Germinal center (tissue), 1 donor: Measurements from ENCODE around the gene FIGN.

Experiments
- DNase-seq: peaks from one replicate; pipeline ENCODE4 v3.0.0; 2012; ENCODE audit warnings: mixed read lengths, low spot score

The FIGN gene

DNA sequence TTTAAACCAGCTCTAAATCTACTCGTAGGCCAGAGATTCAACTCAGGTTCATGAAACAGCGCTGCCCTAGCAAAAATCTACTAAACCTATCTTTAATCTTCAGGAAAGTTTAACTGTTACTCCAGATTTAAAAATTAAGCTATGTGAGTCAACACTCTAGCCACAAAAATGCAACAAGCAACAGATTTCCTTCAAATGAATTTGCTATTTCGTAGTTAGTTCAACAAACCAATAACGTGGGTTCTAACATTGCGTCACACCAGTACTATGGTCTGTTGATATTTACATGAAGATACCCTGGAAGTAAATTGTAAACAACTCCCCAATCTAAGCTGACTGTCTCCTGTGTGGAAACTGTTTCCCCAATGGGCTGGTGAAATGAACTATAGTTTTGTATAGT lies 71.2 kb downstream of the FIGN start:
- no peak for DNase-seq

GRCh38 chr2:163662141-163662780 lies 73.5 kb downstream of the FIGN start:
- DNase-seq: no peak

DNA sequence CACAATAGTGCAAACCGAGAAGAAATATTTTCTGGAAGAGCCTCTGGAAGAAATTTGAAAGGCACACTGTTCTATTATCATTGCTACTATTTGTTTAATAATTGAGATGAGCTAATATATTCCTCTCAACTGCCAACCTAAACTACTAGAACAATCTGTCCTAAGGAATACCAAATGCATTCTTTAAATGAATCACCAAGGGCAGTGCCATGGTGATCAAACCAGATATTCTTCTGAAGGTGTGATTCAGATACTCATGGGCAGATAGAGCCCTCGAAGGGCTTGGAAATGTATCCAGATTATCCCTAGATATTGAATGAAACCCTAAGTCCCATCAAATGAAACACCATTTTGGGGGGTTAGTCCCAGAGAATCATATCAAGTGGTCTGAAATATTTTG lies 76.6 kb downstream of the FIGN start:
- DNase-seq: no peak

DNA sequence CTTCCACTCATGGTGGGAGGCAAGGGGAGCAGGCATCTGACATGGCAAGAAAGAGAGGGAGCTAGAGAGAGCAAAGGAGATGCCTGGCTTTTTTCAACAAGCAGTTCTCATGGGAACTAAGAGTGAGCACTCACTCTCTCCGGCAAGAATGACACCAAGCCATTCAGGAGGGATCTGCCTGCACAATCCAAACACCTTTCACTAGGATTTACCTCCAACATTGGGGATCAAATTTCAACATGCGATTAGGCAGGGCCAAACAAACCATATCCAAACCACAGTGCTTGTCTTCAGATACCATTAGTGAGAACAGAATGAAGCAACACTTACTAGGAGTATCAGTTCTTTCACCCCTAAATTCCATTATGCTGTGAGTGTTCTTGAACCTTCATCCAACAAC lies 77.3 kb downstream of the FIGN start:
- DNase-seq: no peak

DNA sequence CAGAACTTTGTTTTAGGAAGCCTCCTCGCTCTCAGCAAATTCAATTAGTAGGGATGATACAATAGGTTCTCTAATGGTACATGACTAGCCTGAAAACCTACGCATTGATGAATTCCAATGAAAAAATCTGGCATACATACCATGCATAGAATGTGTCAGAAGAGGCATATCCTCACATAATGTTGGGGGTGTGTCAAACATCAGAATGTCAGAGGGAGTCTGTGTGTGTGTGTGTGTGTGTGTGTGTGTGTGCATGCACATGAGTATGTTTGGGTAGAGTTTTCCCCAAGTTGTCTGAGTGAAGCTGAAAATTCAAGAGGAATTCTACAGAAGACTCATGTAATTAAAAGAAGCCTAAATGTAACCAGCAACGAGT lies 78.5 kb downstream of the FIGN start:
- DNase-seq: no peak

GRCh38 chr2:163656622-163657280 lies 79.1 kb downstream of the FIGN start:
- no peak for DNase-seq

DNA sequence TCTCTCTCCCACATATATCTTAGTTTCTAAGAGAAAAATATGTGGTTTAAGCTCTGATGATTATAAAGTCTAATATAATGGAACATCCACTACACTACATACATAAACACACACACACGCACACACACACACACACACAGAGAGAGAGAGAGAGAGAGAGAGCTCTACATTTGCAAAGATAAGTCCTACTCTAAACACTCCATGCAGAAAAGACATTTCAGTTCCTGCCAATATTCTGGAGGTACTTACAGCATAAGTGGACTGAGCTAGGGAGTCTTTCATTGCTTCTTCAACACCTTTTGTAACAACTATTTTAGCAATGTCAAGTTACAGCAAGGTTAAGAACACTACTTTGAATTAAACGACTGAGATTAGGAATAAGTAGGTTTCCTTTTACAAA lies 80.1 kb downstream of the FIGN start:
- no peak for DNase-seq

DNA sequence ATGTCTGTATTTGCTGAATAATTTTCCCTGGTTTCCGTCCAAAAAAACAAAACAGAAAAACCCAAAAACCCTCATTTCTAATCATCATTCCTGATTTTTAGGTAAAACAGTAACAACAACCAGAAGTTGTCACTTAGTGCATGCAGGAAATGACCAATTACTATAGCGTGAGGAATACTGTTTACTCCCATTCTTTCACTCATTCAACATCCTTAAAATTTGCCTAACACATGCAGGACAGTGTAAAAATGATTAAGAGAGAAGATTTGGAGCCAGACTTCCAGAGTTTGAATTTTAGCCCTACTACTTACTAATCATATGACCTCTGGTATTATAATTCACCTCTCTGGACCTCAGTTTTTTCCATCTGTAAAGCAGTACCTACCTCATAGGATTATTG lies 83.1 kb downstream of the FIGN start:
- DNase-seq: no peak

- no peak for DNase-seq
These were observed 86.7 kb downstream of the FIGN start for GRCh38 chr2:163649080-163649479.

DNA sequence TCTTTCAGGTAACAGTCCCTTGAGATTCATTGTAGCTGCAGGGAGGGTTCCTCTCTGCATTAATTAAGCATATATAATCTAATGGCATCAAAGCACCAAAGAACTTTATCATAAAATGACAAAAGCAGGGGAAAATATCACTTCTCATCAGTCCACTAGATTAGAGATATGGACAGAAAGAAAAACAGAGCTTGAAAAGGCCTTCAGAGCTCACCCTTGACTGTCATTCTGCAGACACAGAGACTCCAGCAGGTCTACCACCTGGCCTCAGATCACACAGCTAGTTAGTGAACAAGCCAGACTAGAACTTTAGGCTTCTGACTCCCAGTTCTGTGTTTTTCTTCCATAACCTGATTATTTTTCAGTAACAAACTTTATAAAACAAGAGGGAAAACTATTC lies 88.5 kb downstream of the FIGN start:
- DNase-seq: no peak

DNA sequence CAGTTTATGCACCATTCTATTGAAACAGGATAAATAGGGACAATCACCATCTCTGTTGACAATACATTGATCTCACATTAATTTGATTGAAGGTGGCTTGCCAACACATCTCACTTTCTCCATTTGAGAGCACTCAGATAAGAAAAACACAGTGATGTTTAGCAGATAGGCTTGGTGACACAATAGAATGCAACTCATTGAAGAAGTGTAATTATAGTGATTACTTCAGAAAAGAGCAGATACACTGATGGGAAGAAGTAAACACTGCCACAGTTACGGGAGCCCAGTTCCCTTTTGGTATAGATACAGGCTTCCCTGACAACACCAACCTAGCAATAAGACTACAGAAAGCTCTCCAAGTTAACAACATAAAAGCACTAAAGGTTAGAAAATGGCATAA lies 89.1 kb downstream of the FIGN start:
- no peak for DNase-seq

GRCh38 chr2:163644238-163644637 lies 91.6 kb downstream of the FIGN start:
- no peak for DNase-seq

GRCh38 chr2:163641986-163642385 lies 93.8 kb downstream of the FIGN start:
- no peak for DNase-seq

DNA sequence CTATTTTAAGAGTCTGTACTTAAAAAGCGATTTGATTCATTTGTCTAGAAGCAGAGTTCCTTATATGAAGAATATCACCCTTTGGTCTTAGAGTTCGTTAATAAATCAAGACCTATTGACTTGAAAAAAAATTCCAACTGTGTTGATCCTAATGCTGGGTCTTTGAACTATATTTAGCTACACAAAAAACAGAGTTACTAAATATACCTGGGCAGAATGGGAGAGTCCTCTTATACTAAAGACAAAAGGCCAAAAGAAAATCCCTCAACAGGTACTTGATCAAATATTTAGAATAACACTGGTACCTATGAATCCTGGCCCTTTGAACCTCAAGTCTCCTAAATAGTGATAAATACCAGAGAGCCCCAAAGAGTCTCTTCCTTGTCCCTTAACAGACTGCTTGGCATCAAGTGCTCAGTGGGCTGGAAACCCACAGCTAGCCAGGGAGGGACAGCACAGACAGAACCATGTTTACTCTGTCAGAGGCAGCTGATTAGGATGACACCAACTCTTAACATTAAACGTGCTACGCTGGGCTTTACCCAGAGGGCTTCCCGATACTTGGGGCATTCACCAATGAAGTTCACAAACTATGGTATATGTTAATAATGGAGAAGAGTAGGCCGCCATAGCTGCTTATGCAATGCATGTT lies 95.1 kb downstream of the FIGN start:
- no peak for DNase-seq

- DNase-seq: no peak
These were observed 97.9 kb downstream of the FIGN start for GRCh38 chr2:163637871-163638270.

GRCh38 chr2:163633291-163633690 lies 102.5 kb downstream of the FIGN start:
- no peak for DNase-seq

DNA sequence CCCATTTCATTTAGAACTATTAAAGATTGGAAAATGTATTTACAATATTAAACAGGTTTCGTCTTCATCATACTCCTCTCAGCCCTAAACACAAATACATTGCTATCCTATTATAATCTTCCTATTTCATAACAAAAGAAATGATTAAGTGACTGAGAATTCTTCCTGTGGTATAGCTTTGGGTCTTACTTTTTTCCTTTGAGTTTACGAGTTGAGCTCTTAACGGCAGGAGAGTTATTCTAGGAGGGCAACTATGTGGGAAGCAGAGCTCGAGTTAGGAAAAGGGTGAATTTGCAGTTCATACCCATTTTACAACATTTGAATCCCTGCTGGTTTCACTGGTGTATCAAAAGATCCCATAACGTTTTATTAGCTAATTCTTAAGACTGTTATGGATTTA lies 105.0 kb downstream of the FIGN start:
- no peak for DNase-seq

DNA sequence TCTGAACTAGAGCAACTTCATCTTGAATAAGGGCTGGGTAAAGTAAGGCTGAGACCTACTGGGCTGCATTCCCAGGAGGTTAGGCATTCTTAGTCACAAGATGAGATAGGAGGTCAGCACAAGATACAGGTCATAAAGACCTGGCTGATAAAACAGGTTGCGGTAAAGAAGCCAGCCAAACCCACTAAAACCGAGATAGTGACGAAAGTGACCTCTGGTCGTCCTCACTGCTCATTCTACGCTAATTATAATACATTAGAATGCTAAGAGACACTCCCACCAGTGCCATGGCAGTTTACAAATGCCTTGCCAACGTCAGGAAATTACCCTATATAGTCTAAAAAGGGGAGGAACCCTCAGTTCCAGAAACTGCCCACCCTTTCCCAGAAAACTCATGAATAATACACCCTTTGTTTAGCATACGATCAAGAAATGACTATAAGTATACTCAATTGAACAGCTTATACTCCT lies 109.1 kb downstream of the FIGN start:
- DNase-seq: no peak

- no peak for DNase-seq
These were observed 109.6 kb downstream of the FIGN start for GRCh38 chr2:163626208-163626607.

GRCh38 chr2:163625632-163626031 lies 110.2 kb downstream of the FIGN start:
- no peak for DNase-seq

- no peak for DNase-seq
These were observed 114.3 kb downstream of the FIGN start for GRCh38 chr2:163621445-163622004.

DNA sequence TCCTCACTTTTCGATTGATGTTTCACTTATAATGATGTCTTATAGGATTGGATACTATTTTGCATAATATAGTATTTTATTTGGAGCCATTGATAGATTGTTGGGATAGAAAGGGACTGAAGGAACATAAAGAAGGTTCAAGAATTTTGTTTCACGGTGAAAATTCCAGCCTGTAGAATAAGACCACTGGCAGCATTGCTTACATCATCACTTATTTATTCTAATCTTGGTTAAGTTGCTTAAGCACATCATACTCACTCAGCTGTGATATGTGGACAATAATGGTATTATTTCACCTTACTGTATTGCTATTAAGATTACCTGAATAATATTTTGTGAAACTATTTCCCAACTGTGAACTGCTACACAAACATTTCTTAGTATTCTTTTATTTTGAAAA lies 118.3 kb downstream of the FIGN start:
- DNase-seq: no peak

DNA sequence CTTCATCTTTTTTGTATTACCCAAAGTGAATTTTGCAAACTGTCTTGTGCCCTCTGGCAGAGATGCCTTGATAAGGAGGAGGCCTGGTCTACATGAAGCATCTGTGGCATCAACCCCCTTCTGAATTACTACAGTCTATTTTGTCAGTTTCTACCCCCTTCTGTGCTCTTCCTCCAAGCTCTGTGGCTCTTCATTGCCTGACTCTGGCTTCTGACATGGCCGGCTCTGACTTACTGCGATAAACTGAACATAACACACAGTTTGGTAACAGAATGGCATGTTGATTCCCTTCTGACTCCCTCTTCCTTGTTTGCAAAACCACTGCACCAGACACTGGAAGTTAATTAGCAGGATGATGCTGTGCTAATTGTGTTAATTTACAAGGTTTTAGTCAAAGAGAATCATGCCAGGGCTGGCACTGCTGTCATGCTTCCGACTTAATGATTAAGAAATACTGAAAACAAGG lies 122.5 kb downstream of the FIGN start:
- DNase-seq: no peak
